Endothelial cell of umbilical vein (primary cell): ENCODE results near the gene UBR3. TPM values are rescaled to one million over a fixed set of nuclear protein-coding genes. Genes with fewer than 3 reads are reported as not detected.

Source experiments
- BruUV-seq: library from RNA; stranded (reverse); fragments of 400-500 nt; replicated peaks from 2 replicates; lab custom pipeline; 2021; lab: Mats Ljungman, UMichigan
- CTCF ChIA-PET: fragments of 300-600, 350-600 bp; sonication (Branson Sonifier 250); formaldehyde crosslinking; loops from one replicate; lab custom pipeline; 2021; ENCODE audit warnings: antibody characterized with exemption, inconsistent platforms; lab: Charles Lee
- POLR2A ChIA-PET: fragments of 300-600, 350-600 bp; sonication (Branson Sonifier 250); formaldehyde crosslinking; loops from one replicate; lab custom pipeline; 2021; ENCODE audit warnings: antibody characterized with exemption, inconsistent platforms; lab: Charles Lee
- DNase-seq: peaks from one replicate; pipeline ENCODE4 v3.0.0-alpha.2; 2011; ENCODE audit warnings: low read depth, low spot score
- FAIRE-seq: peaks from 2 replicates; lab custom pipeline; 2011; peaks lifted over from hg19 to GRCh38; lab: Jason Lieb, UNC
- H2AFZ ChIP-seq: 2 replicates; pipeline ENCODE4 v1.6.0; 2012; ENCODE audit warnings: low read depth, low read length, control low read depth, inconsistent platforms
- H3K27ac ChIP-seq: 2 replicates; pipeline ENCODE4 v1.5.1; 2011; ENCODE audit warnings: low read depth, mild to moderate bottlenecking, control low read depth, low read length, moderate library complexity; ENCODE audit not compliant: insufficient read depth
- H3K27me3 ChIP-seq, 2 experiments: 2 replicates each; pipeline versions ENCODE4 v1.6.0 to v1.6.1; 2011; ENCODE audit warnings: low read length in 2 of 2, mixed read lengths in 1 of 2; ENCODE audit not compliant: control insufficient read depth in 2 of 2, insufficient read depth in 2 of 2
- H3K36me3 ChIP-seq, 2 experiments: 2 replicates in 1 of 2; 3 replicates in 1 of 2; pipeline ENCODE4 v1.5.1; 2011; ENCODE audit warnings: low read length in 2 of 2, mild to moderate bottlenecking in 1 of 2, moderate library complexity in 1 of 2; ENCODE audit not compliant: control insufficient read depth in 2 of 2, insufficient read depth in 2 of 2; ENCODE audit errors: extremely low read depth in 1 of 2
- H3K4me1 ChIP-seq: 3 replicates; pipeline ENCODE4 v1.5.1; 2011; ENCODE audit warnings: mild to moderate bottlenecking, low read length; ENCODE audit not compliant: control insufficient read depth, insufficient read depth; ENCODE audit errors: extremely low read depth
- H3K4me2 ChIP-seq: 2 replicates; pipeline ENCODE4 v1.6.1; 2011; ENCODE audit warnings: low read length, control low read depth, mixed read lengths; ENCODE audit not compliant: insufficient read depth
- H3K4me3 ChIP-seq, 3 experiments: fragments of 200-600 bp in 1 of 3; sonication (generic), shearing (Covaris generic) in 1 of 3; replicated peaks in 1 of 3; 2 replicates each; pipeline ENCODE4 v1.5.1; 2011 to 2016; ENCODE audit warnings: control low read depth in 3 of 3, low read length in 3 of 3, mild to moderate bottlenecking in 2 of 3, inconsistent platforms in 1 of 3, low read depth in 1 of 3, moderate library complexity in 1 of 3; ENCODE audit not compliant: insufficient read depth in 1 of 3
- H3K79me2 ChIP-seq: 2 replicates; pipeline ENCODE4 v1.6.0; 2012; ENCODE audit warnings: low read length, inconsistent platforms; ENCODE audit not compliant: control insufficient read depth, insufficient read depth
- H3K9ac ChIP-seq: replicated peaks from 2 replicates; pipeline ENCODE3; 2011; ENCODE audit warnings: low read length, control low read depth; ENCODE audit not compliant: insufficient read depth; ENCODE audit errors: extremely low read depth
- H3K9me1 ChIP-seq: replicated peaks from 3 replicates; pipeline ENCODE4 v1.6.0; 2011; ENCODE audit warnings: mild to moderate bottlenecking, low read length; ENCODE audit not compliant: control insufficient read depth, insufficient read depth; ENCODE audit errors: extremely low read depth
- H3K9me3 ChIP-seq: replicated peaks from 2 replicates; pipeline ENCODE4 v1.5.1; 2012; ENCODE audit warnings: low read length, inconsistent platforms; ENCODE audit not compliant: control insufficient read depth, insufficient read depth
- H4K20me1 ChIP-seq: replicated peaks from 2 replicates; pipeline ENCODE3; 2011; ENCODE audit warnings: mild to moderate bottlenecking, low read length; ENCODE audit not compliant: control insufficient read depth, insufficient read depth; ENCODE audit errors: extremely low read depth
- EZH2 ChIP-seq: IDR thresholded peaks from 2 replicates; pipeline ENCODE4 v1.6.1; 2012; ENCODE audit warnings: borderline replicate concordance, low read depth, mild to moderate bottlenecking, moderate library complexity, low read length, inconsistent platforms; ENCODE audit not compliant: severe bottlenecking
- FOS ChIP-seq: IDR thresholded peaks from 2 replicates; pipeline ENCODE4 v1.6.1; 2011; ENCODE audit warnings: mild to moderate bottlenecking, low read length, moderate library complexity, borderline replicate concordance; ENCODE audit not compliant: insufficient read depth
- MYC ChIP-seq: IDR thresholded peaks from one replicate; pipeline ENCODE4 v1.6.1; 2011; ENCODE audit warnings: mild to moderate bottlenecking, low read depth, low read length
- POLR2A ChIP-seq: IDR thresholded peaks from 2 replicates; pipeline ENCODE4 v1.6.1; 2012; ENCODE audit warnings: low read depth, mild to moderate bottlenecking, control low read depth, low read length
- POLR2AphosphoS5 ChIP-seq: IDR thresholded peaks from 2 replicates; pipeline ENCODE4 v1.6.1; 2012; ENCODE audit warnings: low read depth, mild to moderate bottlenecking, control low read depth, low read length, moderate library complexity; ENCODE audit not compliant: insufficient read depth
- dilution Hi-C: fragments of 300-500 bp; cut with MboI; formaldehyde crosslinking; loops from one replicate; pipeline ENCODE4 v1.15.0; 2019; ENCODE audit warnings: low sequenced_read_pairs; ENCODE audit not compliant: extremely low pct_ligation_motif_present
- intact Hi-C: fragments of 100-400 bp; cut with micrococcal nuclease; formaldehyde crosslinking; loops from one replicate; pipeline ENCODE4 v1.10.0; 2022
- polyA plus RNA-seq, 4 experiments: library from polyadenylated mRNA; depleted of rRNA in 3 of 4; stranded (reverse) in 3 of 4; unstranded in 1 of 4; fragments of >200 nt; gene quantifications; 2 replicates each; pipeline versions ENCODE4 v1.2.1 to v1.2.3, GENCODE V29; 2011 to 2012; ENCODE audit warnings: missing spikeins in 1 of 4
- total RNA-seq: library from RNA; stranded (reverse); gene quantifications from 2 replicates; pipeline ENCODE4 v1.2.3, GENCODE V29; 2021
- TF ChIP-seq, protein P1 (sequence below): IDR thresholded peaks from 2 replicates; pipeline ENCODE4 v1.6.1; 2011; ENCODE audit not compliant: insufficient read depth, insufficient read length
- TF ChIP-seq, protein P2 (sequence below), 2 donors: IDR thresholded peaks; 1 replicate in 1 of 2; 2 replicates in 1 of 2; pipeline ENCODE4 v1.5.1; 2011; ENCODE audit warnings: low read length in 2 of 2, mild to moderate bottlenecking in 2 of 2, moderate library complexity in 2 of 2, control low read depth in 1 of 2, inconsistent platforms in 1 of 2, low read depth in 1 of 2; ENCODE audit not compliant: insufficient read depth in 1 of 2; ENCODE audit errors: extremely low read depth in 1 of 2

Gene UBR3
- total and polyA plus RNA-seq, 2 donors (not counting 3 experiments of a cell fraction or from before 2014, with no cell fraction given), result 5.3 to 27.5 TPM

DNA sequence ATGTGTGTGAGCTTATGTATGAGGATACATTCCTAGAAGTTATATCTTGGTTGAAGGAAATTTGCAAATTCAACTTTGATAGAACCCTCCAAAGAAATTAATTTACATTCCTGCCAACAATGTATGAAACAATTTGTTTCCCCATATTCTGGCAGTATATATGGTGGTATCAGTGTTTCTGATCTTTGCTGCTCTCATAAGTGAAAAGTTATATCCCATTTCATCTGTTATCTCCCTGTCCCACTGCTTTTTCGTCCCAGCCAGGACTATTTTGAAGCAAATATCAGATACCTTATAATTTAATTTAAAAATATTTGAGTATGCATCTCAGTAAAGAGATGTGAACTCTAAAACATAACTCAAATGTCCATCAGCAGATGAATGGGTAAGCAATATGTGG is 7.1 kb downstream of the UBR3 start:
- no peak overlapping the region for H2AFZ ChIP-seq
- TF ChIP-seq MYC (no peak), FOS (no peak), POLR2A (no peak), POLR2AphosphoS5 (no peak), EZH2 (no peak)
- TF ChIP-seq, protein P1, sequence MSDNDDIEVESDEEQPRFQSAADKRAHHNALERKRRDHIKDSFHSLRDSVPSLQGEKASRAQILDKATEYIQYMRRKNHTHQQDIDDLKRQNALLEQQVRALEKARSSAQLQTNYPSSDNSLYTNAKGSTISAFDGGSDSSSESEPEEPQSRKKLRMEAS, result no peak
- TF ChIP-seq, protein P2, sequence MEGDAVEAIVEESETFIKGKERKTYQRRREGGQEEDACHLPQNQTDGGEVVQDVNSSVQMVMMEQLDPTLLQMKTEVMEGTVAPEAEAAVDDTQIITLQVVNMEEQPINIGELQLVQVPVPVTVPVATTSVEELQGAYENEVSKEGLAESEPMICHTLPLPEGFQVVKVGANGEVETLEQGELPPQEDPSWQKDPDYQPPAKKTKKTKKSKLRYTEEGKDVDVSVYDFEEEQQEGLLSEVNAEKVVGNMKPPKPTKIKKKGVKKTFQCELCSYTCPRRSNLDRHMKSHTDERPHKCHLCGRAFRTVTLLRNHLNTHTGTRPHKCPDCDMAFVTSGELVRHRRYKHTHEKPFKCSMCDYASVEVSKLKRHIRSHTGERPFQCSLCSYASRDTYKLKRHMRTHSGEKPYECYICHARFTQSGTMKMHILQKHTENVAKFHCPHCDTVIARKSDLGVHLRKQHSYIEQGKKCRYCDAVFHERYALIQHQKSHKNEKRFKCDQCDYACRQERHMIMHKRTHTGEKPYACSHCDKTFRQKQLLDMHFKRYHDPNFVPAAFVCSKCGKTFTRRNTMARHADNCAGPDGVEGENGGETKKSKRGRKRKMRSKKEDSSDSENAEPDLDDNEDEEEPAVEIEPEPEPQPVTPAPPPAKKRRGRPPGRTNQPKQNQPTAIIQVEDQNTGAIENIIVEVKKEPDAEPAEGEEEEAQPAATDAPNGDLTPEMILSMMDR (IDR thresholded peaks at IDR 0.05; ENCODE audit: extremely low read depth in 1 of 2, insufficient read depth in 1 of 2, low read depth in 1 of 2, low read length in 2 of 2), result no peak
- DNase-seq, result no peak
- peaks cover 3% of the 10 kb centered on the region for H4K20me1 ChIP-seq
- H3K79me2 ChIP-seq, result peaks cover 68% of the 10 kb centered on the region
- H3K36me3 ChIP-seq, result no peaks in the 10 kb centered on the region
- intact Hi-C loops, result no loop called here
- no peak overlapping the region for H3K27ac ChIP-seq
- POLR2A ChIA-PET, result no interaction called here
- H3K4me1 ChIP-seq, result no peaks in the 10 kb centered on the region
- no peak overlapping the region for H3K9ac ChIP-seq
- no TSS peak for BruUV-seq
- H3K4me2 ChIP-seq, result no peak overlapping the region
- no peak overlapping the region for H3K4me3 ChIP-seq
- H3K9me1 ChIP-seq, result no peaks in the 10 kb centered on the region
- no peak for FAIRE-seq
- CTCF ChIA-PET, result no interaction called here
- dilution Hi-C loops, result no loop called here
- no peaks in the 10 kb centered on the region for H3K9me3 ChIP-seq
- H3K27me3 ChIP-seq, result no peaks in the 10 kb centered on the region
